Spleen (tissue), 13 donors: ENCODE data around the gene CZIB. TPM values are rescaled to one million over a fixed set of nuclear protein-coding genes. Genes with fewer than 3 reads are reported as not detected.

Experiments
- DNase-seq: peaks from one replicate; pipeline ENCODE4 v3.0.0-alpha.2; 2020
- H3K27ac ChIP-seq, 8 donors: fragments of 200-600 bp; sonication (generic) in 7 of 8; 1 replicate in 4 of 8; 2 replicates in 4 of 8; pipeline versions ENCODE4 v1.5.0 to v1.8.0; 2016 to 2021; ENCODE audit warnings: inconsistent platforms in 4 of 8, mild to moderate bottlenecking in 4 of 8, moderate library complexity in 1 of 8
- H3K27me3 ChIP-seq, 7 donors: fragments of 200-600 bp; sonication (generic) in 6 of 7; replicated peaks in 1 of 7; 1 replicate in 4 of 7; 2 replicates in 3 of 7; pipeline versions ENCODE4 v1.5.0 to v1.8.0; 2016 to 2021; ENCODE audit warnings: inconsistent platforms in 3 of 7, mild to moderate bottlenecking in 1 of 7
- H3K36me3 ChIP-seq, 6 donors: fragments of 200-600 bp; sonication (generic) in 5 of 6; 1 replicate in 4 of 6; 2 replicates in 2 of 6; pipeline versions ENCODE4 v1.5.0 to v1.8.0; 2016 to 2021; ENCODE audit warnings: inconsistent platforms in 2 of 6
- H3K4me1 ChIP-seq, 6 donors: fragments of 200-600 bp; sonication (generic) in 5 of 6; 1 replicate in 3 of 6; 2 replicates in 3 of 6; pipeline versions ENCODE4 v1.5.0 to v1.8.0; 2016 to 2021; ENCODE audit warnings: inconsistent platforms in 3 of 6
- H3K4me3 ChIP-seq, 8 donors: fragments of 200-600 bp; sonication (generic) in 7 of 8; 1 replicate in 4 of 8; 2 replicates in 4 of 8; pipeline versions ENCODE4 v1.5.0 to v1.8.0; 2016 to 2021; ENCODE audit warnings: inconsistent platforms in 4 of 8, mild to moderate bottlenecking in 4 of 8, moderate library complexity in 2 of 8
- H3K9me3 ChIP-seq, 8 donors: fragments of 200-600 bp; sonication (generic) in 7 of 8; 1 replicate in 4 of 8; 2 replicates in 4 of 8; pipeline versions ENCODE4 v1.5.0 to v1.8.0; 2016 to 2021; ENCODE audit warnings: inconsistent platforms in 4 of 8
- POLR2A ChIP-seq, 3 donors: fragments of 450-650 bp; IDR thresholded peaks; one replicate each; pipeline ENCODE4 v1.5.1; 2017; ENCODE audit warnings: antibody characterized with exemption in 3 of 3, mild to moderate bottlenecking in 1 of 3
- POLR2AphosphoS5 ChIP-seq, 3 donors: sonication (generic); formaldehyde crosslinking; IDR thresholded peaks; one replicate each; pipeline ENCODE4 v1.5.1; 2017; ENCODE audit warnings: antibody characterized with exemption in 3 of 3
- WGBS, 5 donors: extraction: QIAGEN DNeasy Blood & Tissue Kit in 3 of 5; methylation state at CpG; one replicate each; pipeline versions ENCODE4 v1.1.5 to v1.1.7; 2013 to 2018; 5-methylcytosine and 5-hydroxymethylcytosine counted together
- intact Hi-C: fragments of 100-400 bp; cut with DNase I; formaldehyde crosslinking; loops from one replicate; pipeline ENCODE4 v1.15.0; 2023; ENCODE audit warnings: low total_unique reads
- long read RNA-seq, 2 donors: transcript quantifications; one replicate each; lab custom pipeline, GENCODE V29; 2026
- polyA plus RNA-seq, 3 donors: library from polyadenylated mRNA; stranded (reverse); fragments of 200-250 nt; gene quantifications; one replicate each; pipeline ENCODE4 v1.2.1, GENCODE V29; 2013
- total RNA-seq, 7 donors: library from RNA; depleted of rRNA in 3 of 7; stranded (reverse); fragments of >200 nt in 3 of 7; fragmentation: NEBNext Ultra II Directional in 4 of 7; extraction: Animal tissue kit (Norgen Biotek cat#: 25700) in 4 of 7; gene quantifications; one replicate each; pipeline versions ENCODE4 v1.1.0 to v1.2.1, GENCODE V29; 2016 to 2021
- TF ChIP-seq, protein P1 (sequence below), 11 experiments: fragments of 200-600 bp in 7 of 11; fragments of 450-650 bp in 4 of 11; sonication (generic) in 4 of 11; IDR thresholded peaks in 8 of 11; conservative IDR thresholded peaks in 3 of 11; 1 replicate in 7 of 11; 2 replicates in 4 of 11; pipeline versions ENCODE4 v1.4.0 to v1.8.0; 2016 to 2021; ENCODE audit warnings: antibody characterized with exemption in 11 of 11, inconsistent platforms in 4 of 11, mild to moderate bottlenecking in 1 of 11
- donor health status: healthy with polysubstance abuse.
- donor health status: DM: no; HTN: no; CAD: no; lungs with moderate emphysema.
- donor health status: DM: no; HTN: no; CAD: no.
- donor health status: Bipolar disorder and iron deficiency.
- donor health status: healthy.
- donor health status: DM: no; HTN: no; CAD: no.
- donor health status: DM: yes; HTN: yes; CAD: no.

The CZIB gene
- total RNA-seq (10 to 100 TPM; 35.3 to 49.9 (median 45.2) TPM), polyA plus RNA-seq (10 to 100 TPM; 63.7 to 71.8 (median 71.7) TPM)
- long read RNA-seq, donor 1, transcript C1orf123-201 (8 exons, 1,085 nt), result major isoform, 16 of 29 reads
- long read RNA-seq, donor 1, transcript C1orf123-202 (7 exons, 1,009 nt), result minor isoform, 6 of 29 reads
- long read RNA-seq, donor 1, partial matches to known transcripts, result 0 of 29 reads
- long read RNA-seq, donor 1, other reads (novel, unspliced or antisense), result 0 of 29 reads
- long read RNA-seq, donor 2, transcript C1orf123-201 (8 exons, 1,085 nt), result major isoform, 16 of 28 reads
- long read RNA-seq, donor 2, partial matches to known transcripts, result 5 of 28 reads
- long read RNA-seq, donor 2, other reads (novel, unspliced or antisense), result 0 of 28 reads

DNA sequence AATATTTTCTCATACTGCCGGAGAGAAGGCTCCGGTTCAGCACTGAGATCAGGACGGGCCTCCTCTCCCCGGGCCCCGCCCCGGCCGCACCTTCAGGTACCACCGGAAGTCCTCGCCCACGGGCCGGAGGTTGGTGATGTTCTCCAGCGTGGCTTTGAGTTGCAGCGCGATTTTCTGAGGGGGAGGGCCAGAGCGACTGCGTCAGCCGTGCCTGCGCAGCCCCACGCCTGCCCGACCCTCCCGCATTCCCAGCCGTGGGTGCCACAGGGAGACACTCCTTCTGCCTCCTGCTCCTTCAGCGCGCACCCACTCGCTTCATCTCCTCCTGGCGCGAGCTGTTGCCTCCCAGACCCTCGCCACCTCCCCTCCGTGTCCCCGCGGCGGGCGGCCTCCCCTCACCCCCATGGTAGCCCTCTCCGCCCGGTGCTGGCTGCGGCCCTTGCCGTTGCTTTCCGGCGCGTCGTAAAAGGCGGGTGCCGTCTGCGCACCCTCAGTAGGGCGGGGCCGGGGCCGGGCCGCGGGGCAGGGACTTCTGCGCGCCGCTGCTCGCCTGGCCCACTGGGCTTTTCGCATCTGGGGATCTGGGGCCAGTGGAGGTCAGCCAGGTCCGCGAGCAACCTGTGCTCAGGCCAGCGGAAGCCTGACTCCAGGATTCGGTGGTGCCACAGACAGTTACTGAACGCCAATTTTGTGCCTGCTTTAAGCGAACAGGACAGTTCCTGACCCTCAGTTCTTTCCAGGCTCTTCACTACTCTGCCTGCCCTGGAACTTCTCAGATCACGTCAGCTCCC, at the start of gene CZIB:
TSS of gene CZIB (minus strand) at position 464 of the 791 bp plus-strand sequence. CDS start at position 405, 59 bp downstream.
- Histone ChIP-seq H3K4me1 (peaks cover 6 to 44% (median 19%) of the 10 kb centered on the region in 6 donors), H3K4me3 (peak within 1 kb of the TSS; percentile 62 to 79 (median 72)), H3K27me3 (no peaks in the 10 kb centered on the region), H3K9me3 (no peaks in the 10 kb centered on the region), H3K36me3 (peaks cover 0 to 35% (median 15%) of the 10 kb centered on the region in 6 donors), H3K27ac (peak within 1 kb of the TSS; percentile 96 to 98 (median 97))
- intact Hi-C loops, result no loop called here
- DNase-seq, result peak; percentile 99
- TF ChIP-seq POLR2AphosphoS5 (IDR thresholded peaks at IDR 0.05) (peak; percentile 99), POLR2A (IDR thresholded peaks at IDR 0.05) (peak; percentile 68 to 86 (median 79))
- TF ChIP-seq, protein P1, sequence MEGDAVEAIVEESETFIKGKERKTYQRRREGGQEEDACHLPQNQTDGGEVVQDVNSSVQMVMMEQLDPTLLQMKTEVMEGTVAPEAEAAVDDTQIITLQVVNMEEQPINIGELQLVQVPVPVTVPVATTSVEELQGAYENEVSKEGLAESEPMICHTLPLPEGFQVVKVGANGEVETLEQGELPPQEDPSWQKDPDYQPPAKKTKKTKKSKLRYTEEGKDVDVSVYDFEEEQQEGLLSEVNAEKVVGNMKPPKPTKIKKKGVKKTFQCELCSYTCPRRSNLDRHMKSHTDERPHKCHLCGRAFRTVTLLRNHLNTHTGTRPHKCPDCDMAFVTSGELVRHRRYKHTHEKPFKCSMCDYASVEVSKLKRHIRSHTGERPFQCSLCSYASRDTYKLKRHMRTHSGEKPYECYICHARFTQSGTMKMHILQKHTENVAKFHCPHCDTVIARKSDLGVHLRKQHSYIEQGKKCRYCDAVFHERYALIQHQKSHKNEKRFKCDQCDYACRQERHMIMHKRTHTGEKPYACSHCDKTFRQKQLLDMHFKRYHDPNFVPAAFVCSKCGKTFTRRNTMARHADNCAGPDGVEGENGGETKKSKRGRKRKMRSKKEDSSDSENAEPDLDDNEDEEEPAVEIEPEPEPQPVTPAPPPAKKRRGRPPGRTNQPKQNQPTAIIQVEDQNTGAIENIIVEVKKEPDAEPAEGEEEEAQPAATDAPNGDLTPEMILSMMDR (IDR thresholded peaks at IDR 0.05 in 8 of 11, conservative IDR thresholded peaks at IDR 0.05 in 3 of 11), result peak in 1 of 11 experiments; percentile 12
- WGBS, 5 donors, result 0 to 1% (median 1%) methylated on average over 30 to 61 of the region's 61 CpGs

DNA sequence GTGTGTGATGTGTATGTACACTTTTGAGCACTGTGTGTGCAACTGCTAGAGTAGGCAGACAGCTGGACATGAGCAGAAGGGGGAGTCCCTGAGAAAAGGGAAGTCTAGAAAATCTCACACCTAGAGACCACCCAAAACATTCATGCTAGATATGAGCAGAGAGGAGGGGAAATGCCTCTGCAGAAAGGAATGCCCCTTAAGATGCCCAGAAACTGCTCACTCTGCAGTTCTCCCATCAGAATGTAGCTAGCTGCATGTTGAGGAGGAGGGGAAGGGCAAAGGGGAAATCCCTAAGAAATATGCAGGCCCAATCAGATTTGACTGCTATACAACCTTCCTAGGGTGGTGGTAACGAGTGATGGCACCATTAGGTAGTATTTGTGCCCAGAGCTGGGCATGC, 49.7 kb upstream of the CZIB start:
- intact Hi-C loops, result no loop called here
- 47 to 75% (median 63%) methylated on average over 1 of the region's 1 CpG for whole genome bisulfite sequencing, 5 donors
- H3K36me3 ChIP-seq, result peaks cover 0 to 63% (median 3%) of the 10 kb centered on the region in 6 donors
- TF ChIP-seq POLR2AphosphoS5 (IDR thresholded peaks at IDR 0.05) (no peak), POLR2A (IDR thresholded peaks at IDR 0.05) (no peak)
- TF ChIP-seq, protein P1 (IDR thresholded peaks at IDR 0.05 in 8 of 11, conservative IDR thresholded peaks at IDR 0.05 in 3 of 11), result no peak
- no peak overlapping the region for H3K4me3 ChIP-seq
- H3K27ac ChIP-seq, result no peak overlapping the region
- no peaks in the 10 kb centered on the region for H3K27me3 ChIP-seq
- DNase-seq, result no peak
- no peaks in the 10 kb centered on the region for H3K9me3 ChIP-seq
- no peaks in the 10 kb centered on the region for H3K4me1 ChIP-seq

DNA sequence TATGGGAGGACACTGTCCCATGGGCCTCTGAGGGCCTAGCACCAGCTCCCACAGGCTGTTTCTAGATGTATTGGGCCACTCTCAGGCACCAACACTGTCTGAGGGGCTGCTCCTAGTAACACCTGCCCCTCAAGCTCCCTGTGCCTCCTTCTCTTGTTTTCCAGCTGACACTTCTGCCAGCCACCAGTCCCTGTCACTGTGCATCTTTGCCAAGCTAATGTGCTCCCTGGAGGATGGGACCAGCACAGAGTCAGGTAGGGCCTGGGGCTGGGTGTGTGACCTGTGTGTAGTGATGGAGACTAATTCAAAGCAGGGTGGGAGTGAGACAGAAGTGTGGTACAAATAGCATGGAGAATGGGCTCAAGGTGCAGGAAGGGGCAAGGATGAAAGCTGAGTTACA, 47.3 kb upstream of the CZIB start:
- TF ChIP-seq POLR2A (IDR thresholded peaks at IDR 0.05) (no peak), POLR2AphosphoS5 (IDR thresholded peaks at IDR 0.05) (no peak)
- TF ChIP-seq, protein P1 (IDR thresholded peaks at IDR 0.05 in 8 of 11, conservative IDR thresholded peaks at IDR 0.05 in 3 of 11), result no peak
- Histone ChIP-seq H3K4me1 (no peaks in the 10 kb centered on the region), H3K36me3 (peaks cover 0 to 69% (median 9%) of the 10 kb centered on the region in 6 donors), H3K4me3 (no peak overlapping the region), H3K27me3 (no peaks in the 10 kb centered on the region), H3K27ac (no peak overlapping the region), H3K9me3 (no peaks in the 10 kb centered on the region)
- no peak for DNase-seq
- intact Hi-C loops, result no loop called here

DNA sequence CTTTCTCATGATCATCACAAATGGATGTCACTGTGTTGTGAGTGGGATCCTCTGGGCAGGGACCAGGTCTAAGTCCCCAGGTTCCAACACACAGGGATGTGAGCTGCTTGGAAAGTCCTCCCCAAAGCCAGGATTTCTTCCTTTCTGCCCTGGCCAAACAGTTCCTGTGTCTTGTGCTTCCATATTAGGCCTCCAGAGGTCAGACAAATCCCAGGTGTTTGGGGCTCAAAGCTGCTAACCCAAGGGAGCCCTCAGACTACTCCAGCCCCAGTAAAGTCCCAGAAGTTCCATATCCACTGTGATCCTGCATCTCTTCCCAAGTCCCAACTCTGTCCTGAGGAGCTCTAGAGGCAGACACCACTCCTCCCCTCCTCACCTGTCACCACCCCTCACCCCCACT, 45.6 kb upstream of the CZIB start:
- intact Hi-C loops, result no loop called here
- Histone ChIP-seq H3K36me3 (peaks cover 0 to 77% (median 16%) of the 10 kb centered on the region in 6 donors), H3K9me3 (no peaks in the 10 kb centered on the region), H3K4me3 (no peak overlapping the region), H3K27ac (no peak overlapping the region), H3K27me3 (no peaks in the 10 kb centered on the region), H3K4me1 (no peaks in the 10 kb centered on the region)
- no peak for TF ChIP-seq POLR2AphosphoS5 (IDR thresholded peaks at IDR 0.05)
- TF ChIP-seq POLR2A (IDR thresholded peaks at IDR 0.05), result no peak
- TF ChIP-seq, protein P1 (IDR thresholded peaks at IDR 0.05 in 8 of 11, conservative IDR thresholded peaks at IDR 0.05 in 3 of 11), result no peak
- DNase-seq, result no peak
